ENCODE measurements around the gene CARHSP1. TPM values are rescaled to one million over a fixed set of nuclear protein-coding genes. Genes with fewer than 3 reads are reported as not detected.

The CARHSP1 gene
- total RNA-seq, 4 donors from 2014 or later = 20.0 to 79.2 (median 67.4) TPM

GRCh38 chr16:8826278-8826879, 42.4 kb downstream of the CARHSP1 start:
- Histone ChIP-seq H3K27me3 (no peaks in the 10 kb centered on the region), H3K9me3 (no peaks in the 10 kb centered on the region), H3K4me1 (no peaks in the 10 kb centered on the region), H3K36me3 (no peaks in the 10 kb centered on the region), H3K27ac (no peak overlapping the region), H3K4me3 (no peak overlapping the region)
- TF ChIP-seq CTCF (IDR thresholded peaks at IDR 0.05) (no peak), POLR2A (IDR thresholded peaks at IDR 0.05) (no peak)
- intact Hi-C loops (cut with DNase I; ENCODE audit: low total_unique reads) = no loop called here
- no peak for DNase-seq

- no peaks in the 10 kb centered on the region for H3K27me3 ChIP-seq
- H3K9me3 ChIP-seq = no peaks in the 10 kb centered on the region
- intact Hi-C loops (cut with DNase I; ENCODE audit: low total_unique reads) = no loop called here
- H3K27ac ChIP-seq = no peak overlapping the region
- no peak for DNase-seq
- no peak overlapping the region for H3K4me3 ChIP-seq
- TF ChIP-seq POLR2A (IDR thresholded peaks at IDR 0.05) = no peak
- no peak for TF ChIP-seq CTCF (IDR thresholded peaks at IDR 0.05)
- no peaks in the 10 kb centered on the region for H3K36me3 ChIP-seq
- H3K4me1 ChIP-seq = no peaks in the 10 kb centered on the region
These were observed 46.4 kb downstream of the CARHSP1 start for GRCh38 chr16:8822403-8822802.

GRCh38 chr16:8819411-8820034, 49.3 kb downstream of the CARHSP1 start:
- Histone ChIP-seq H3K27ac (no peak overlapping the region), H3K4me1 (no peaks in the 10 kb centered on the region), H3K27me3 (no peaks in the 10 kb centered on the region), H3K9me3 (no peaks in the 10 kb centered on the region), H3K36me3 (no peaks in the 10 kb centered on the region), H3K4me3 (no peak overlapping the region)
- intact Hi-C loops (cut with DNase I; ENCODE audit: low total_unique reads) = no loop called here
- TF ChIP-seq CTCF (IDR thresholded peaks at IDR 0.05) (no peak), POLR2A (IDR thresholded peaks at IDR 0.05) (no peak)
- DNase-seq = no peak

GRCh38 chr16:8818504-8819270, 50.1 kb downstream of the CARHSP1 start:
- intact Hi-C loops (cut with DNase I; ENCODE audit: low total_unique reads) = no loop called here
- H3K27ac ChIP-seq = no peak overlapping the region
- no peak overlapping the region for H3K4me3 ChIP-seq
- no peak for DNase-seq
- no peaks in the 10 kb centered on the region for H3K36me3 ChIP-seq
- no peaks in the 10 kb centered on the region for H3K27me3 ChIP-seq
- H3K4me1 ChIP-seq = no peaks in the 10 kb centered on the region
- no peaks in the 10 kb centered on the region for H3K9me3 ChIP-seq
- TF ChIP-seq CTCF (IDR thresholded peaks at IDR 0.05) (no peak), POLR2A (IDR thresholded peaks at IDR 0.05) (no peak)

Data from uterus (tissue), 4 donors.